Activated CD4-positive, alpha-beta T cell treated with anti-CD3 and anti-CD28 coated beads for 48 hours (primary cell): ENCODE measurements around the gene XPNPEP2.

Experiments used
- DNase-seq: peaks from one replicate; pipeline ENCODE4 v3.0.0-alpha.2; 2020

XPNPEP2 gene, protein sequence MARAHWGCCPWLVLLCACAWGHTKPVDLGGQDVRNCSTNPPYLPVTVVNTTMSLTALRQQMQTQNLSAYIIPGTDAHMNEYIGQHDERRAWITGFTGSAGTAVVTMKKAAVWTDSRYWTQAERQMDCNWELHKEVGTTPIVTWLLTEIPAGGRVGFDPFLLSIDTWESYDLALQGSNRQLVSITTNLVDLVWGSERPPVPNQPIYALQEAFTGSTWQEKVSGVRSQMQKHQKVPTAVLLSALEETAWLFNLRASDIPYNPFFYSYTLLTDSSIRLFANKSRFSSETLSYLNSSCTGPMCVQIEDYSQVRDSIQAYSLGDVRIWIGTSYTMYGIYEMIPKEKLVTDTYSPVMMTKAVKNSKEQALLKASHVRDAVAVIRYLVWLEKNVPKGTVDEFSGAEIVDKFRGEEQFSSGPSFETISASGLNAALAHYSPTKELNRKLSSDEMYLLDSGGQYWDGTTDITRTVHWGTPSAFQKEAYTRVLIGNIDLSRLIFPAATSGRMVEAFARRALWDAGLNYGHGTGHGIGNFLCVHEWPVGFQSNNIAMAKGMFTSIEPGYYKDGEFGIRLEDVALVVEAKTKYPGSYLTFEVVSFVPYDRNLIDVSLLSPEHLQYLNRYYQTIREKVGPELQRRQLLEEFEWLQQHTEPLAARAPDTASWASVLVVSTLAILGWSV

DNA sequence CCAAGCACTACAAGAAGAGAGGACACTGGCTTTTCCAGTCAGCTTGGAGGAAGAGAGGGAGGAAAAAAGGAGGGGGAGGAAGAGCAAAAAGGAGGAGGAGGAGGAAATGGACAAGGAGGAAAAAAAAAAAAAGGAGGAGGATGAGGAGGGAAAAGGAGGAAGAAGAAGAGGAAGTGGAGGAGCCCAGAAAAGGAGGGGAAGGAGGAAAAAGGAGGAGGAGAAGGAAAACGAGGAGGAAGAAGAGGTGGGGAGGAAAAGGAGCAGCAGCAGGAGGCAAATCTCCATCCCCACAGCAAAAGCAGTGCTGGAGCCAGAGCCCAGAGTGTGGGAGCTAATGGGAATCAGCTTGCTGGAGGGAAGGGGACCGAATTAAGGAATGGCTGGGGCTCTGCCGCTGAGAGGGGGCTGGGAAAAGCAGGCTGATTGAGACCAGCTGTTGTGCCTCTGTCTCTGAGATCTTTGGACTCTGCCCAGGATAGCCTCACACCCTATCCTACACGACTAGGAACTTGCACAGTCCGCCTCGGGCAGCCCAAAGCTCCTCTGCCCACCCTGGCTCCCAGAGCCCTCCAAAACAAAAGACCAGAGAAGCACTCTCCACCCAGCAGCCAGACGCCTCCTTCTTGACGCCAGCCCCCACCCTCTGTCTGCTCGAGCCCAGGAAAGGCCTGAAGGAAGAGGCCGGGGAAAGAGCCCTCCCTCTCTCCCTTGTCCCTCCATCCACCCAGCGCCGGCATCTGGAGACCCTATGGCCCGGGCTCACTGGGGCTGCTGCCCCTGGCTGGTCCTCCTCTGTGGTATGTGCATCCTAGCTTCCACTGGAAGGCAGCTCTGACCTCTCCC is at the start of gene XPNPEP2:
TSS of gene XPNPEP2 (plus strand) at position 514 of the 843 bp plus-strand sequence. CDS start at position 749, 235 bp downstream.
- DNase-seq = no peak

DNA sequence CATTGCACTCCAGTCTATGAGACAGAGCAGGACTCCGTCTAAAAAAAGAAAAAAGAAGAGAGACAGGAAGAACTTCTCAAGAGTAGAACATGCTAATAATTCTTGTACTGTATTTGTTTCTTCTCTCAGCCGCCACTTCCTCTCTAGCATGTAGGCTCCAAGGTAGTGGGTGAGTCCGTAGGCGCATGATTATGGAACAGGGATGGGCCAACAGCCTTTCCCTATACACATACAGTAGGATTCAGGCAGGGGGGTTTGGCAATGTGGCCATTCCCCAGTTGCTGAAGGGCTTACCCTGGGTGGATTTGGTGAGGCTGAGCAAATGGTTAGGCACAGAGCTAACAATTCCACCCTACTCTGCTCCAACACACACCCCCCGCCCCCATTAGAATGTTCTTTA is 49.0 kb upstream of the XPNPEP2 start:
- no peak for DNase-seq

DNA sequence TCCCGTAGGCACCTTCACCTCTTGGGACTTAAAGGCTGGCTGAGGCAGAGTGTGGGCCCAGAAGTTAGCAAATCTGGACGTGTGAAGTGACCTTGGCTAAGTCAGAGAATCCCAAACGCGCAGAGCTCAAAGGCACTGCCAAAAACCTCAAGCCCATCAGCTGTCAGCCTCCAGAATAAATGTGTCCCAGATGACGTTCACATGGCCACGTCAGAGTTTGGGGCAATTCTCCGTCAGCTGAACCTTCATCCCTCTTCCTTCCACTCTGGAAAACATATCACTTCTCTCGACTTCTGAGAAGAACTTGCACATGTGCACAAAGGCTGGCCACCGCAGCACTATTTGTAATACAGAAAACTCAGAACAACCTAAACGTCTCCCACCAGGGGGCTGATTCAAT is 48.3 kb upstream of the XPNPEP2 start:
- no peak for DNase-seq

DNA sequence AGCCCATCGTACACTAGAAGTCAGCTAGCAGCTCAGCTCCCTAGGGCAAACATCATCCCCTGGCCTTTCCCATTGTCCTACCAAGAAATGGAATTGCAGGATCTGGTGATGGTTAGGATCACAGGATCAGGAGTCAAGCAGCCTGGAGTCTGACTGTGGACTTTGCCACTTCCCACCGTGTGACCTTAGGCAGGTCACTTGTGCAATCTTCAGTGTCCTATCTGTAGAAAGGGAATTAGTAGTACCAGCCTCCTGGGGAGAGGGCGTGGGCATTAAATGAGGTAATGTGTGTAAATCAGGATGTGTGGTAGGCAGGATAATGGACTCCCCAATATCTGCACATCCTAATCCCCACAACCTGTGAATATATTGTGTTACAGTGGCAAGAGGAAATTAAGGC is 45.4 kb upstream of the XPNPEP2 start:
- DNase-seq = no peak

DNA sequence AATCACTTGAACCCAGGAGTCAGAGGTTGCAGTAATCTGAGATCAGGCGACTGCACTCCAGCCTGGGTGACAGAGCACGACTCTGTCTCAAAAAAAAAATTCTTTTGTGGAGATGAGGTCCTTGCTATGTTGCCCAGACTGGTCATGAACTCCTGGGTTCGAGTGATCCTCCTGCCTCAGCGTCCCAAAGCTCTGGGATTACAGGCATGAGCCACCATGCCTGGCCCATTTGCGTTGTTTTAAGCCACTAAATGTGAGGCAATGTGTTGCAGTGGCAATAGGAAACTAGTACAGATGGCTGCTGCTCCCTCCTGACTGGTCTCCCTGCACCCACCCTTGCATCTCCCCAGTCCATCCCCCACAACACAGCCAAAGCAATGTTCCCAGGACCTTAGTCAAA is 44.0 kb upstream of the XPNPEP2 start:
- DNase-seq = no peak

DNA sequence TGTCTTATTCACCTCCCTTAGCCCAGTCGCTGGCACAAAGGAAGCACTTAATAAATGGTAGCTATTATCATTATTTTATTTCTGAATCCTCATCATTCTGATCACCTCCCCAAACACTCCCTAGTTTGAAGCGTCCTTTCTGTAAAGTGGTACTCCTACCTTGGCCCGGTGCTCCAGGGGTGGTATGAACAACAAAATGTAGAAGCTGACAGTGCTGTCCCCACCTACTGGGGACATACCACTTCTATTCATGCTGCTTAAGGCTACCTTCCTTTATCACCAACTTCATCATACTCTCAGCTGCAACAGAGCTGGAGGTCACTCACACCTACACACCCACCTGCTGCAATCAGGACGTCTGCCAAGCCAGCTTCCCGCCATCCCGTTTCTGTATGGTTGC is 43.2 kb upstream of the XPNPEP2 start:
- DNase-seq = no peak

DNA sequence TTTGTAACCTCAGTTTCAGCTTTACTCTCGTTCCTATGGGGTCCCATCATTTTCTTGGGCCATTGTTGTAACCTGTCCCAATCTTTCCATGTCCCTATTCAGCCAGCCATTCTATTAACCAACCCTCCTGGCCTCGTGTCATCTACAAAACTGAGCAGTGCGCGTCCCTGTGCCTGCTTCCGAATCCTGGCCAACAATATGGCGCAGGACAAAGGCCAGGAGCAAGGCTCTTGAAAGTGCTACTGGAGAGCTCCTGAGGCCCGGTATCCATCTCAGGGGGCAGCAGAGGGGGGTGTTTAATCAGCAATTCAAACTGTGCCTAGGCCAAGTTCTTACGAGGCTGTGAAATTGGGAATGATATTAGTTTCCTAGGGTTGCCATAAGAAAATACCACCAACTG is 42.8 kb upstream of the XPNPEP2 start:
- no peak for DNase-seq

DNA sequence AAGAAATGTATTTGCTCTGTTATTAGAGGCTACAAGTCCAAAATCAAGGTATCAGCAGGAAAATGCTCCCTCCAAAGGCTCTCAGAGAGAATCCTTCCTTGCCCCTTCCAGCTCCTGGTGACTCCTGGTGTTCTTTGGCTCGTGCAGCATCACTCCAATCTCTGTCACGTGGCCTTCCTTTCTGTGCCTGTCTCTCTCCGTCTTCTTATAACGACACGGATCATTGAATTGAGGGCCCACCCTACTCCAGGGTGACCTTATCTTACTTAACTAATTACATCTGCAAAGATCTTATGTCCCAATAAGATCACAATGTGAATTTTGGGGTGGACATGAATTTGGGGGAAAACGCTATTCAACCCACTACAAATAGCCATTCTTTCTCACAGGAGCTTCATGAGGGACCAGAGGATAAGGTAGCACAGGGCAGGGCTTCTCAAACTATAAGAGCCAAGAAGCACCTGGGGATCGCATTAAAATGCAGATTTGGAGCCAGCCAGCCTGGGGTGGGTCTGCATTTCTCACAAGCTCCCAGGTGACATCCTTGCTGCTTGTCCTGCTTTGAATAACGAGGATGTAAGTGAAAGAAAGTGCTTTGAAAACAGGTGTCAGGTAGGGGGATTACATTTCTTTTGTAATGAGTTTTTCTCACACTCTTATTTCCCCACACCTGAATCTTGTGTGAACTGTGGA is 42.2 kb upstream of the XPNPEP2 start:
- DNase-seq = no peak

DNA sequence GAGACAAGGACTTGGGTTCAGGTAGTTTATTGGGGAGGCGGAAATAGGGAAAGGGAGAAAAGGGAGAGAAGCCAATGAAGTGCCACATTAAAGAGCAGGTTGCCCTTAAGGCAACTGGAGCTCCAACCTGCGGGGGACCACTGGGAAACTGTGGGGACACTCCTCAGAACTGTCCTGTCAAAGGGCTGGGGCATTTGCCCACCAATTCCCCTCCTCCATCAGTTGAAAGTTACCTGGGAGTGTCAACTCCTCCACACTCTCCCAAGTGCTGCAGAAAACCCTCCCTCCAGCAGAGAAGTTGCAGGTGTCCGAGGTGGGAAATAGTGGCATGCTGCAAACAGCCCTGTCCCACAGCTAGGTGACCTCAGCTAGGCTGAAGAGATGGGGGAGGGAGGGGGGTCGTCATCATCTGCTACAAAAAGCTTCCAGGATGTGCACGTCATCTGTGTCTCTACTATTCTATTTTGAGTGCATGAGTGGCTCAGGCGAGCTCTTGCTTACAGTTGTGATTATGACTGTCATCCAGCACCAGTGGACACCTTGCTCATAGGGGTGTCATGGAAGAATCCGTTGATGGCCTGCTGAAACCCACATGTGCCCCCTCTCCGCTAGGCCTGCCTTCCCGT is 41.5 kb upstream of the XPNPEP2 start:
- no peak for DNase-seq

DNA sequence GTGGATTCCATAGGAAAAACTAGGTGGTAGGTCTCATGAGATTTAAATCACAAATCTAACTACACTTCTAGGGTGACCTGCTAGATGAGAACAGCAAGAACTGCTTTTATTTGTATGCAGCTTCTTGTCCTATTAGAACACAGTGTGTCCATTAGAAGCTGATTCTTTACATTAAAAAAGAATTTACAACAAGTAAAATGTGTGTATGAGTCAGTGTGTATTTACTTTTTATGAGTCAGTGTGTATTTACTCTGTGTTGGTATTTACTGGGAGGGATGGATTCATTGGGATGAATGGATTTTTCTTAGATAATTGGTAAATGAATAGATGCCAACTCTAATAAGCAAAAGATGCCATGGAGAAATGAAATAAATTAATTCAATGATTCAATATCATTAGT is 40.6 kb upstream of the XPNPEP2 start:
- no peak for DNase-seq

DNA sequence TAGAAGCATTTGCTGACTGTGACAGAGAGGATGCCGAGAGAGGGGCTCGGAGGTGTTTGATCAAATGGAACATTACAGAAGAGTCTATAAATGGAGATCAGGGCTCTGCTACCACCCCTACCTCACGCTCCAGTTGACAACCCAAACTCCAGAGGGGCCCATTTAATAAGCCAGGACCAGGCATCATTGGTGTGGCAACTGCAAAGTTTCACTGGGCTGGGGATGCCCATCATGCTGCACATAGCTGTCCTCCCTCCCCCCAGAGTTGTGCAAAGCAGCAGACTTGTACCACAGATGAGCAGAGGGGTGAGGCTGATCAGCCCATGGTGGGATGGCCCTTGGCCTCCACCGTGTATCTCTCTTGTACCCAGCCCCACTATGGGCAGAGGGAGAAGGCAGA is 38.2 kb upstream of the XPNPEP2 start:
- DNase-seq = no peak

DNA sequence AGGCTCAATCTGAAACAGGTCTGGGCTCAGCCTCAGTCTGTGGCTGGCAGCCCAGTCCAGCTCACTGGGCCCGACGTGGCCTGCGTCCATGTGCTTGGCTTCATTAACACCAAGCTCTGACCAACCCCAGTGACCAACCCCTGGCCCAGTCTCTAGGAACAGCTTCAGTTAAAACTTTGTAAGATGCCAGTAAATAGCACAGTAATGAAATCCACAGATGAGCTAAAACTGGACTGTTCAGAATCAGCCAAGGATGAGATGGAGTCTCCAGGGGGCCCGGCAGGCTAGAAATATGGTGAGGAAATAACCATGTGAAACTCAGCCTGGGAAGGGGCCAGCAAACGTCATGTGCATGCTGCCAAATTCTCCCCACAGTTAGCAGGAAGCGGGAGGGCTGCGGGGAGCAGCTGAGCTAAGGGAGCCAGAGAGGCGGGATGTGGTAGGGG is 37.1 kb upstream of the XPNPEP2 start:
- DNase-seq = no peak

DNA sequence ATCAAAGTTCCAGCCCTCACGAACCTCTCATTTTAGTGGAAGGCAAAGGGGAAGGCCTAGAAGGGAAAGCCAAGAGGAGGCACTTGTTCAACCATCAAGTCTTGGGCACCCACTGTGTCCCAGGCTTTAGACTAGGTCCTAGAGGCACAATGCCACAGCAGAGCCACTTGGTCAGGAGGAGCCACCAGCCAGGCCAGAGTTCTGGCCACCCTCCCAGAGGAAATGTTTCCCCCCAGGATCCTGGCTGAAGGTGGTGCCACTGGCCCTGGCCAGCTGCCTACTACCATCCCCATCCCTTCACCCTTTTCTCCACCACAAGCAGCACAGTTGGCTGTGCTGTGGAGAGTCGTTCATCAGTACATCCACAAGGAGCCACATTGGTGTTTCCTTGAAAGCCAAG is 34.3 kb upstream of the XPNPEP2 start:
- no peak for DNase-seq

DNA sequence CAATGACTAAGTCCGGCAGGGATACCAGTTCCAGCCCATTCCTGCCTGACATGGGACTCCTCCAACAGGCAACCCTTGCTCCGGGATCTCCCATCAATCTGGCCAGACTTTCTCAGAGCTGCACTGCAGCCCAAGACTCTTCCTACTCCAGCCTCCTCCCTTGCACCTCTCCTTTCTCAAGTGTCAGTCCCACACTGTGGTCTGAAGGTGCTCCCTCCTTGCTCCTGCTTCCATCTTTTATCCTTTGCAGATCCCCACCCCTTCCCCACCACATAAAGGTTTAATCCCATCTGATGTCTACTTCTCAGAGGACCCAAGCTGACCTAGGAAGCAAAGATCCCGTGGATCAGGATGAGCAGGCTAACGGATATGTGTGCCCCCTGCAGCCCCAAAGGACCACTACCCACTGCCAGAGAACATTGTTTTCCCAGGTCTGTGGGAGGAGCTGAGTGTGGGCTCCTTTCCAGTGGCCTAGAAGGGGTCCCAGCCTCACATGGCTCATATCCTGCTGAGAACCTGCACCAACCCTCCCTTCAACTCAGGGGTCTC is 33.3 kb upstream of the XPNPEP2 start:
- DNase-seq = no peak

DNA sequence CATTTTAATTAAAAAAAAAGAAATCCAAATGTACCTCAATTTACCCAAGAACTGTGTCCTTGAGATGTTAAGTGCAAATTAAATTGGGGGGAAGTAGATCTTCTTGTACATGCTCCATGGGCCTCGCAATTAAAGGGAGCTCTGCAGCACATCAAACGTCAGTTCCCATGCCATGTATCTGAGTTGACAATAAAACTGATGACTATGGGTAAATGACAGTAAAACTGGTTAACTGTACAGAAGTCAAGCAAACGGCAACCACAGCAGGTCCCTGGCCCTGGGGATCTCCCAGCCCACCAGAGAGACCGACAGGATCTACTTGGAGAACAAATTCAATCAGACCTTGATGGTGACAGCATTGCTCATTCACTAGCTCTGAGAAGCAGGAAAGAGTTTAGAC is 32.8 kb upstream of the XPNPEP2 start:
- no peak for DNase-seq

DNA sequence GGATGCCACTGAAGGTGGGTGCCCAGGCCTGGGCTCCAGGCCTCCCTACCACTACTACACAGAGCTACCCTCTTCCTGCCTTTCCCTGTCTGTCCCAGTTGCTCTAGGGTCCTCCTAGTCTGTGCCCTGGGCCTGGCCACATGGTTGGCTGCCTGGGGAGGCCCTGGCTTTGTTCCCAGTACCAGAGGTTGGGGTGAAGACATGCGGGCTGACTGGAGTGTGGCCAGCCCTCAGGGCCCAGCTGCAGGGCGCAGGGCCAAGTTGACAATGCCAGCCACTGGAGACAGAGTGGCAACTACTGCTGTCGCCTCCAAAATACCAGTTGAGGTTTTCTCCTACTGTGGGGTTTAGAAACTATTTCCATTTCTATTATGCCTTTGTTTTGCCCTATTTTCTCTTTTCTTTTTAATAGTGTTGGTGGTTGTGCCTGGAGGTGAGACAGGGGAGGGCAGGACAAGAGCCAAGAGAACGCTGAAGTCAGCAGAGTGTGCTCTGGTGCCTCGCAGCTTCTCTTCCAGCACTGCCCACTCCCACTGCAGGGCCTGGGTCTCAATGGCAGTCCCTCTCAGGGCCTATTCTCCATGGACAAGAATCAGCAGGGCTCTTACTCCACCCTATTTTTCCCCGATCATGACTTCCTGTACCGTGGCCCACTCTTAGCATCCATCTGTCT is 32.2 kb upstream of the XPNPEP2 start:
- DNase-seq = no peak

DNA sequence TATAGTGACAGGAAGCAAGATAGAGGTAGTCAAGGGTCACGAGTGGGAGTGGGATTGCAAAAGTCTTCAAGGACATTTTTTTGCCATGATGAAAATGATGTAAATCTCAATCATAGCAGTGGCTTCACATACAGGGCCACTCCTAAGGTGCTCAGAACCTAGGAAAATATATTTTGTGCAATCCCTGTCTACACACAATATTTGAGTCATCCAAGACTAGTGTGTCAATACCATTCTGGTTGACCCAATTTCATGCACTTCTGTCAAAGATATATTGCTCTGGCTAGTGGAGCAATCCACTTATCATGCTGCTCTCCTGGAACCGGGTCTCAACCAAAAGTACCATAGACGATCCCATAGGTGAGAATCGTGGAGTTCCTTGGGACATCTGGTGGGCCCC is 24.2 kb upstream of the XPNPEP2 start:
- no peak for DNase-seq

DNA sequence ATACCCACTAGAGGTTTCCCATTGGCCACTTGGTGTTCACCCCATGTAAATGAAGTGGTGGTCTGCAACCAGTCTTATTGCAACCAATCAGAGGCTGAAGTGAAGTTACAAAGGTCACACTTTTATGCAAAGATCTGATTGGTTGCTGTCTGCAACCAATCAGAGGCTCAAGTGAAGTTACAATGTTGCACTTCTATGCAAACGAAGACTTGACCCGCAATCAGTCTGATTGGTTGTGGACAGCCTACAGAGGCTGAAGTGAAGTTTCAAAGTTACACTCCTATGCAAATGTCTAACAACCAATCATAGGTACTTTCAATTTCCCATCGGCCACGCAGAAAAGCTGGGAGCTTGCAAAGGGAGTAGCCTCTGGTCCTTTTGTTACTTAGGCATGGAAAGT is 22.3 kb upstream of the XPNPEP2 start:
- no peak for DNase-seq

DNA sequence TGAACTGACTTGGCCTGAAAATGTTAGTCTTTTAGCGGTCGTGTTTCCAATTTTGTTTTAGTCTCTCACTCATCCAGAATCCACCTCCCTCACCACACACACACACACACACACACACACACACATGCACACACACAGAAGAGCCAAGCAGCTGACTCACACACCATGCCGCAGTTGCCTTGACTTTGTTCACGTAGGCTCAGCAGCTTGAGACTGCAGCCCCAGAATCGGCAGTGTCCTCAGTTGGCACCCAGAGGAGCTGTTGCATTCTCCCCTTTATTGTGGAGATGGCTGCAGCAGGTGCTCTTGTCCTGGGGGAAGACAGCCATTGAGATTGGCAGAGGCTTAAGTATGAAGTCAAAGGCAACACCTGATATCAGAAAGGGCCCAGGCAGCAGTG is 20.9 kb upstream of the XPNPEP2 start:
- no peak for DNase-seq

DNA sequence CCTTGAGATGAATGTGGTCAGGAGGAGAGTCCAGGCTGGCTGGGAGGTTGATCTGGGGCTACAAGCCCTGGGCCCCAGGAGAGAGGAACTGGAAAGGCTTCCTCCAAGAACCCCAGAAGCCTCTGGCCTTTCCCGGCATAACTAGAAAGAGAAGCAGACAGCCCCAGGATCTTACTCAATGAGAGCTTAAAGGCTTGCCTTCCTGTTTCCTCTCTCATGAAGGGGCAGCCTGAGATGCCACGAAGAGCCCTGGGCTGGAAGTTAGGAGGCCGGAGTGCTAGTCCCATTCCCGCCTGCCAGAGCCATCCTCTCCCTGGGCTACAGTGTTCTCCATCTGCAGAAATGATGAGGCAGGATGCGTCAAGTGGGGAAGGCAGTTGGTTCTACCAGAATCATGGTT is 20.1 kb upstream of the XPNPEP2 start:
- DNase-seq = no peak

DNA sequence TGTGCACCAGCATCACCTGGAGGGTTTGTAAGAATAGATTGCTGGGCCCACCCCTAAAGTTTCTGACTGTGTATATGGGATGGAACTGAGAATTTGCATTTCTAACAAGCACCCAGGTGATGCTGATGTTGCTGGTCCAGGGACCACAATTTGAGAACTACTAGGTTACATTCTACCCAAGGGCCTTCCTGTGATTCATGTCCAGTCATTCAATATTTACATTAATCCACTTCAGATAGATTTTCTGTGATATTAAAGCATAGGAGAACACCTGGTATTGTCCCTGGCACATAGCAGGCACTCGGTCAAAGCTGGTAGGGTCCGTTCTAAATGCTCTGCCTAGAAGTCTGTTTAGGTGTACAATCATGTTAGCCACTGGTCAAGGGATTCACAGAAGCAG is 19.5 kb upstream of the XPNPEP2 start:
- DNase-seq = no peak
